Measurements from ENCODE around the gene C2CD4B. TPM values are rescaled to one million over a fixed set of nuclear protein-coding genes. Genes with fewer than 3 reads are reported as not detected.

The C2CD4B gene
- total RNA-seq, 2 experiments from 2014 or later, result 0.38 to 0.43 TPM

DNA sequence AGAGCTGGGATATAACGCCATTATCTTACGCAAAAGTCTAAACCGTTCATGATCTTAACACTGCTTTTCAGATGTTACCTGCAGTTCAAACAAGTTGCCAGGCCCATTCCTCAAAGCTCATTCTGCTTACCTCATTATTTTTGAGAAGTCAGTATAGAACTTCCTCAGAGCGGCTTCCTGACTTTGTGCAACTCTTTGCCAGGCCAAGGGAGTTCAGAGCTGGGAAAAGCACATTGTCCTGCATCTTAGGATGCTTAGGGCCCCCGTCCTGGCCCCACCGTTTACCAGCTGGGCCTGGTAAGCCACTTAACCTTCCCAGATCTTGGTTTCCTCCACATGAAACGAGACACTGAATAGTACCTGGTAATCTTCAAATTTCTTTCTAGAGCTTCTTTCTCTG lies 6.8 kb upstream of the C2CD4B start:
- H3K36me3 Mint-ChIP-seq (ENCODE audit: low read depth), result no peaks in the 10 kb centered on the region
- CTCF ChIA-PET, result no interaction called here
- intact Hi-C loops (cut with micrococcal nuclease), result no loop called here

DNA sequence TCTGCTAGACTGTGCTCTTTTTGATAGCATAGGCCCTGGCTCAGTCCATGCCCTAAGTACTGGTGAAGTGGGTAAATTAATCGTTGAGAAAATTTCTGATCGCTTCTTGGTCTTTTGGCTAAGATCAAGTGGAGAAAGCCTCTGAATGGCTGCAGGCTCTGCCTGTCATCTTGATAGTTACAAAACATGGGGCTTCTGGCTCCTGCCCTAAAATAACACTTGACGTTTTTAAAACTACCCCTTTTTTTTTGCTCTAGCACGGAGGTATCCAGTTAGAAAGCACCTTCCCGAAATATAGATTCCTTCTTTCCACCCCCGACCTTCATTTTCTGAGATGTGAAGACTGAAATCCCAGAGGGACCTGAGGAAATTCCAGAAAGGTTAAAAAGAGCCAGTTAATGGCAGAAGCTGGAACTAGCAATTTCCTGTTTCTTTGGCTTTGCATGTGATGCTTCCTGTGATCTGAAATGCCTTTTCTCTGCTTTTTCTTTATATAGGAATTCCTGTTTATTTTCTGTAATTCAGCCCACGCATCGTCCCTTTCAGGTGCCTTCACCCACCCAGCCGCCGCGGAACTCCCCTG lies 799 bp upstream of the C2CD4B start:
- H3K9me3 Mint-ChIP-seq, result no peaks in the 10 kb centered on the region
- ATAC-seq, result no peak
- H3K27ac Mint-ChIP-seq, result no peak overlapping the region
- peaks cover 14% of the 10 kb centered on the region for H3K4me1 Mint-ChIP-seq (ENCODE audit: low read depth)
- intact Hi-C loops (cut with micrococcal nuclease), result no loop called here
- CTCF ChIA-PET, result interaction anchor here (1.2 kb wide), 1 partner anchor 142 kb away, joined by 3 read pairs; no protein-coding TSS in a partner anchor
- H3K4me3 Mint-ChIP-seq, result no peak overlapping the region
- no peak for DNase-seq
- no peaks in the 10 kb centered on the region for H3K36me3 Mint-ChIP-seq (ENCODE audit: low read depth)
- H3K27me3 Mint-ChIP-seq, result peaks cover 57% of the 10 kb centered on the region
- POLR2A ChIA-PET, result no interaction called here
- TF ChIP-seq, protein P1, sequence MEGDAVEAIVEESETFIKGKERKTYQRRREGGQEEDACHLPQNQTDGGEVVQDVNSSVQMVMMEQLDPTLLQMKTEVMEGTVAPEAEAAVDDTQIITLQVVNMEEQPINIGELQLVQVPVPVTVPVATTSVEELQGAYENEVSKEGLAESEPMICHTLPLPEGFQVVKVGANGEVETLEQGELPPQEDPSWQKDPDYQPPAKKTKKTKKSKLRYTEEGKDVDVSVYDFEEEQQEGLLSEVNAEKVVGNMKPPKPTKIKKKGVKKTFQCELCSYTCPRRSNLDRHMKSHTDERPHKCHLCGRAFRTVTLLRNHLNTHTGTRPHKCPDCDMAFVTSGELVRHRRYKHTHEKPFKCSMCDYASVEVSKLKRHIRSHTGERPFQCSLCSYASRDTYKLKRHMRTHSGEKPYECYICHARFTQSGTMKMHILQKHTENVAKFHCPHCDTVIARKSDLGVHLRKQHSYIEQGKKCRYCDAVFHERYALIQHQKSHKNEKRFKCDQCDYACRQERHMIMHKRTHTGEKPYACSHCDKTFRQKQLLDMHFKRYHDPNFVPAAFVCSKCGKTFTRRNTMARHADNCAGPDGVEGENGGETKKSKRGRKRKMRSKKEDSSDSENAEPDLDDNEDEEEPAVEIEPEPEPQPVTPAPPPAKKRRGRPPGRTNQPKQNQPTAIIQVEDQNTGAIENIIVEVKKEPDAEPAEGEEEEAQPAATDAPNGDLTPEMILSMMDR (IDR thresholded peaks at IDR 0.05), result no peak

More for the DNA sequence above, 6.8 kb upstream of the C2CD4B start:
- POLR2A ChIA-PET, result no interaction called here
- no peak for ATAC-seq
- TF ChIP-seq, protein P1 (IDR thresholded peaks at IDR 0.05), result no peak
- H3K27me3 Mint-ChIP-seq, result peaks cover 35% of the 10 kb centered on the region
- H3K4me1 Mint-ChIP-seq (ENCODE audit: low read depth), result no peaks in the 10 kb centered on the region
- no peak for DNase-seq
- no peak overlapping the region for H3K4me3 Mint-ChIP-seq
- H3K9me3 Mint-ChIP-seq, result no peaks in the 10 kb centered on the region
- H3K27ac Mint-ChIP-seq, result no peak overlapping the region

DNA sequence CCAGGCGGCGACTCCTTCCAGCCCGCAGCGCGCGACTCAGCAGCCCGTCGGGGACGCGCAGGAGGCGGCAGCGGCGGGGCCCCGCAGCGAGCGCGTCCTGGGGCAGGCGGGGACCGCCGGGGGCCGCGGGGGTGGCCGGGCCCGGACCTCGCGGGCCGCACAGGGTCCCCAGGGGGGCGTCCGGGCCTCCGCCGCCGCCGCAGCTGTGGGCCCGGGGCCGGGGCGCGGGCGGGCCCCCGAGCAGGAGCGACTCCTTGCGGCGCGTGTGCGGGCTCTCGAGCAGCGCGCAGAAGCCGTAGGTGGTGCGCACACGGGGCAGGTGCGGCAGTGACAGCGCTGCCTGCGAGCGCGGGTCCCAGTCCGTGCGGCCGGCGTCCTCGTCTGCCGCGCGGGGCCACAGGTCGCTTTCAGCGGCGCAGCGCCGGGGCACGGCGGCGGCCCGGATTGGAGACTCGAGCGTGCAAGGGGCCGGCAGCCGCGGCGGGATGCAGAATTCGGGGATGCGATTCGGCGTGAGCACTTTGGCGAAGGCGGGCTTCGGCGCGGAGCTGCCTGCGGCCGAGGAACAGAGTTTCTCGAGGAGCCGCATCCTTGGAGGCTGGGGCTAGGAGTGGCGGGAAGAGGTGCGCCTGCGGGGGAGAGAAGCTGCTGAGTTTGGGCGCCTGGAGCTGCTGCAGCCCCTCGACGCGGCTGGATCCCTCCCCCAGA lies 535 bp downstream of the C2CD4B start:
- ChIA-PET POLR2A (interaction anchor here (0.9 kb wide), 1 partner anchor 9 kb away, joined by 5 read pairs; no protein-coding TSS in a partner anchor), CTCF (interaction anchor here (0.6 to 1.2 kb wide), 3 partner anchors 39 to 143 kb away, joined by 3 to 4 read pairs (median 3); no protein-coding TSS in a partner anchor)
- H3K27ac Mint-ChIP-seq, result no peak overlapping the region
- peak overlapping the region; percentile 60 for H3K4me3 Mint-ChIP-seq
- H3K36me3 Mint-ChIP-seq (ENCODE audit: low read depth), result no peaks in the 10 kb centered on the region
- TF ChIP-seq, protein P1 (IDR thresholded peaks at IDR 0.05), result no peak
- intact Hi-C loops (cut with micrococcal nuclease), result no loop called here
- H3K27me3 Mint-ChIP-seq, result peaks cover 69% of the 10 kb centered on the region
- peaks cover 14% of the 10 kb centered on the region for H3K4me1 Mint-ChIP-seq (ENCODE audit: low read depth)
- no peaks in the 10 kb centered on the region for H3K9me3 Mint-ChIP-seq
- ATAC-seq (peak; percentile 66), DNase-seq (peak; percentile 19)

DNA sequence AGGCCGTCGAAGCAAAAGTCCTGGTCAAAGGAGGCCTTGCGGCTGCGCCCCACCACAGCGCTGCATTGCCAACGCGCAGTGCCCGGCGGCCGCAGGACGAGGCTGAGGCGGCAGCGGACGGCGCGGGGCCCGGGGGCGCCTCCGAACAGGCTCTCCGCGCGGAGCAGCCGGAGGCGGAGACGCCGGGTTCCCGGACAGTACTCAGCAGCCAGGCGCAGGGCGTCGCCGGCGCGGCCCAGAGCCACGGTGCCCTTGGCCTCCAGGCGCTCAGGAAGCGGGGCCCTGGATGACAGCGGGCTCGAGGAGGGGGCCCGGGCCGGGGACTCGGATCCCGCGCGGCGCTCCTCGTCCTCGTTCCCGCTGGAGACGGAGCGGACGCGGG lies 1.1 kb downstream of the C2CD4B start:
- DNase-seq, result no peak
- Mint-ChIP-seq H3K27ac (no peak overlapping the region), H3K4me1 (ENCODE audit: low read depth) (peaks cover 14% of the 10 kb centered on the region), H3K9me3 (no peaks in the 10 kb centered on the region), H3K27me3 (peaks cover 72% of the 10 kb centered on the region), H3K4me3 (no peak overlapping the region), H3K36me3 (ENCODE audit: low read depth) (no peaks in the 10 kb centered on the region)
- peak; percentile 29 for ATAC-seq
- TF ChIP-seq, protein P1 (IDR thresholded peaks at IDR 0.05), result no peak
- POLR2A ChIA-PET, result no interaction called here
- CTCF ChIA-PET, result no interaction called here
- intact Hi-C loops (cut with micrococcal nuclease), result no loop called here

DNA sequence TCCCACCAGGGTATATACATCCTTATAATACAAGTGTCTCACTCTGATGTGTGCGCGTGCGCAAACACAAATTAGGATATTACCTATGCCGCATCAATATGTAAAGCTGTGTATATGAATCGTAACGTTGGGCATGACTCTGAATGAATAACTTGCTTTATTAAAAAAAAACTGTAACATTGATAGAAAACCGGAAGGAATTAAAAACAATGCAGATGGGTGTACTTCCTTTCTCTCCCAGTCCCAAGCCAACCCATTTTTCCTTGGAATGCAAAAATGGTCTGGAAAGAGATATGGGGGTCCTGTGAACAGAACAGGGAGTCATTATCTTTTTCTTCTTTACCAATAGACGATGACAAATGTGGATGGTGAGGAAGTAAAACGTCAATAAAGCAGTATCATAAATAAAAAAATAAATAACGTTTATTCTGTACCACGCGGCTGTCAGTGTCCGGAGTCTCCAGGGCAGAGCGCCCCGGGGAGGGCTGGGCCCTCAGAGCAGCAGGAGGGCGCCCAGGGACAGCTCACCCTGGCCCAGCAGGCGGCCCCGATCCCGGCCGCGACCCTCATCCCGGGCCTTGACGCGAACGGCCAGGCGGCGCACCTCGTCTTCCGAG lies 1.6 kb downstream of the C2CD4B start:
- intact Hi-C loops (cut with micrococcal nuclease), result no loop called here
- Mint-ChIP-seq H3K27me3 (peaks cover 70% of the 10 kb centered on the region), H3K27ac (no peak overlapping the region), H3K4me1 (ENCODE audit: low read depth) (peaks cover 14% of the 10 kb centered on the region), H3K4me3 (peak overlapping the region; percentile 28), H3K9me3 (no peaks in the 10 kb centered on the region), H3K36me3 (ENCODE audit: low read depth) (no peaks in the 10 kb centered on the region)
- DNase-seq (no peak), ATAC-seq (no peak)
- ChIA-PET POLR2A (no interaction called here), CTCF (no interaction called here)
- TF ChIP-seq, protein P1 (IDR thresholded peaks at IDR 0.05), result no peak
